ENCODE data around the gene PDCL2.
"Not testable (repeated sequence)": the region's sequence is repeated elsewhere in the genome, so short reads cannot be mapped to it uniquely, and the experiment has no call there.

PDCL2 gene

DNA sequence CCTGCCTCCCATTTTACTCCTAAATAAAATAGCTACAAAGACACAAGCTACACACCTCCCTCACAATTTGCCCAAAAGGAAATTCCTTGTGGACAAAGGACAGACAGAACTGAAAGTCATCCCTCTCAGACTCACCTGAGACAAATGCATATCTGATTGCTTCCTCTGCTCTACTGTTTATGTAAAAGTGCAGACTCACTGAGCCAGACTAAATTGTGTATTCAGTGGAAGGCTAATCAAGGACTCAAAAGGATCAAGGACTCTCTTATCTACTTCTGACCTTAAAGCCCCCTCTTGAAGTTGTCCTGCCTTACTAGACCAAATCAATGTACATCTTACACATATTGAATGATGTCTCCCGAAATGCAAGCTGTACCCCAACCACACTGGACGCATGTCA is 3.9 kb downstream of the PDCL2 start:
- Histone ChIP-seq H3K4me3 (IDR thresholded peaks at IDR 0.05; ENCODE audit: insufficient read depth, low read depth, low read length) (no peak overlapping the region), H3K79me2 (ENCODE audit: insufficient read depth, low read depth) (no peaks in the 10 kb centered on the region), H3K27me3 (ENCODE audit: insufficient read depth, low read depth) (no peaks in the 10 kb centered on the region), H2AFZ (ENCODE audit: low read depth) (no peak overlapping the region), H3K4me2 (no peak overlapping the region), H3K4me1 (ENCODE audit: low read depth, poor library complexity, severe bottlenecking) (peaks cover 4% of the 10 kb centered on the region), H3K9ac (no peak overlapping the region), H4K20me1 (ENCODE audit: insufficient read depth) (no peaks in the 10 kb centered on the region), H3K36me3 (ENCODE audit: insufficient read depth) (no peaks in the 10 kb centered on the region), H3K27ac (no peak overlapping the region)
- TF ChIP-seq, protein P1, sequence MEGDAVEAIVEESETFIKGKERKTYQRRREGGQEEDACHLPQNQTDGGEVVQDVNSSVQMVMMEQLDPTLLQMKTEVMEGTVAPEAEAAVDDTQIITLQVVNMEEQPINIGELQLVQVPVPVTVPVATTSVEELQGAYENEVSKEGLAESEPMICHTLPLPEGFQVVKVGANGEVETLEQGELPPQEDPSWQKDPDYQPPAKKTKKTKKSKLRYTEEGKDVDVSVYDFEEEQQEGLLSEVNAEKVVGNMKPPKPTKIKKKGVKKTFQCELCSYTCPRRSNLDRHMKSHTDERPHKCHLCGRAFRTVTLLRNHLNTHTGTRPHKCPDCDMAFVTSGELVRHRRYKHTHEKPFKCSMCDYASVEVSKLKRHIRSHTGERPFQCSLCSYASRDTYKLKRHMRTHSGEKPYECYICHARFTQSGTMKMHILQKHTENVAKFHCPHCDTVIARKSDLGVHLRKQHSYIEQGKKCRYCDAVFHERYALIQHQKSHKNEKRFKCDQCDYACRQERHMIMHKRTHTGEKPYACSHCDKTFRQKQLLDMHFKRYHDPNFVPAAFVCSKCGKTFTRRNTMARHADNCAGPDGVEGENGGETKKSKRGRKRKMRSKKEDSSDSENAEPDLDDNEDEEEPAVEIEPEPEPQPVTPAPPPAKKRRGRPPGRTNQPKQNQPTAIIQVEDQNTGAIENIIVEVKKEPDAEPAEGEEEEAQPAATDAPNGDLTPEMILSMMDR (conservative IDR thresholded peaks at IDR 0.05; ENCODE audit: low read depth, low read length), result no peak

DNA sequence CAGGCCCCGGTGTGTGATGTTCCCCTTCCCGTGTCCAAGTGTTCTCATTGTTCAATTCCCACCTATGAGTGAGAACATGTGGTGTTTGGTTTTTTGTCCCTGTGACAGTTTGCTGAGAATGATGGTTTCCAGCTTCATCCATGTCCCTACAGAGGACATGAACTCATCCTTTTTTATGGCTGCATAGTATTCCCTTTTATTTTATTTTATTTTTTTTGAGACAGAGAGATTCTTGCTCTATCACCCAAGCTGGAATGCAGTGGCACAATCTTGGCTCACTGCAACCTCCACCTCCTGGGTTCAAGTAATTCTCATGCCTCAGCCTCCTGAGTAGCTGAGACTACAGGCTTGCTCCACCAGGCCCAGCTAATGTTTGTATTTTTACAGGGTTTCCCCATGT is 9.3 kb downstream of the PDCL2 start:
- H4K20me1 ChIP-seq (ENCODE audit: insufficient read depth); H3K79me2 ChIP-seq (ENCODE audit: insufficient read depth, low read depth); H3K4me3 ChIP-seq (IDR thresholded peaks at IDR 0.05; ENCODE audit: insufficient read depth, low read depth, low read length); H3K27me3 ChIP-seq (ENCODE audit: insufficient read depth, low read depth); H3K36me3 ChIP-seq (ENCODE audit: insufficient read depth); H3K9ac ChIP-seq; H3K4me2 ChIP-seq; H3K4me1 ChIP-seq (ENCODE audit: low read depth, poor library complexity, severe bottlenecking); H3K27ac ChIP-seq; H2AFZ ChIP-seq (ENCODE audit: low read depth): not testable (repeated sequence)

DNA sequence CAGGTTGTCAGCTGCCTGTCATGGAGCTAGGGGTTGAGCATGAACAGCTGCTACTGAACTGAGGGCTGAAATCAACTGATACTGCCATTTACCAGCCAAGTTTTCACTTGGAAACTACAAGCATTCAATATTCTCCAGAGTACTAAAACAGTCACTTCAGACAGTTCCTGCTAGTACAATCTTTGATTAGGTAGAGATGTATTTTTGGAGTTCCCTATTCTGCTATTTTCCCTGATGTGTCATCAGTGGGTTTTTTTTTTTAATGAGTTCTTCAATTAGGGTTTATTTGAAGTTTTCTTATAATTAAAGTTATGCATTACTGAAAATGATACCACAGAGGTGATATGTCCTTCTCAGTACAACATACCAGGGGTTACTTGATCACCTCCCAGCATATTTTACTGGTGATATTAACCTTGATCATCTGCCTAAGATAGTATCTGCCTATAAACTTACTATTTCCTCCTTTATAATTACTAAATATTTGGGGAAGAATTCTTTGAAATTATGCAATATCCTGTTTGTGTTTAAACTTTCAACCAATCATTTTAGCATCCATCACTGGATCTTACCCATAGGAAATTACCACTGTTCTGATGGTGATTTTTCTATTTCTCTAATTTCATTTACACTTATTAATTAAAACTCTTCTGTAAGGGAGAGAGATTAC is 13.6 kb downstream of the PDCL2 start:
- TF ChIP-seq, protein P1 (conservative IDR thresholded peaks at IDR 0.05; ENCODE audit: low read depth, low read length), result no peak
- Histone ChIP-seq H3K4me2 (no peak overlapping the region), H3K9ac (no peak overlapping the region), H3K4me3 (IDR thresholded peaks at IDR 0.05; ENCODE audit: insufficient read depth, low read depth, low read length) (no peak overlapping the region), H3K79me2 (ENCODE audit: insufficient read depth, low read depth) (no peaks in the 10 kb centered on the region), H3K27ac (no peak overlapping the region), H2AFZ (ENCODE audit: low read depth) (no peak overlapping the region), H3K4me1 (ENCODE audit: low read depth, poor library complexity, severe bottlenecking) (no peaks in the 10 kb centered on the region), H3K27me3 (ENCODE audit: insufficient read depth, low read depth) (no peaks in the 10 kb centered on the region), H4K20me1 (ENCODE audit: insufficient read depth) (no peaks in the 10 kb centered on the region), H3K36me3 (ENCODE audit: insufficient read depth) (no peaks in the 10 kb centered on the region)

DNA sequence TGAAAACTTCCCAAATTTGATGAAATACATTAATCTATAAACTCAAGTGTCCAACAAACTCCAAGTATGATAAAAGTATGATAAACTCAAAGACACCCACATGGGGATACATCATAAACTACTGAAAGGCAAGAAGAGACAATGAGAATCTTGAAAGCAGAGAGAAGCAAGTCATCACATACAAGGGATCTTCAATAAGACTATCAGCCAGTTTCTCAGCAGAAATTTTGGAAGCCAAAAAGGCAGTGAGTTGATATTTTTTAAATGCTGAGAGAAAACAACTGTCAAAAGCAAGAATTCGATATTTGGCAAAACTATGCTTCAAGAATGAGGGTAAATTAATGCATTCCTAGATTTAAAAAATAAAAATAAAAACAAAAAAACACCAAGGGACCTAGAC is 16.5 kb downstream of the PDCL2 start:
- Histone ChIP-seq H2AFZ (ENCODE audit: low read depth) (no peak overlapping the region), H3K27ac (no peak overlapping the region), H4K20me1 (ENCODE audit: insufficient read depth) (no peaks in the 10 kb centered on the region), H3K9ac (no peak overlapping the region), H3K27me3 (ENCODE audit: insufficient read depth, low read depth) (no peaks in the 10 kb centered on the region), H3K36me3 (ENCODE audit: insufficient read depth) (no peaks in the 10 kb centered on the region), H3K79me2 (ENCODE audit: insufficient read depth, low read depth) (no peaks in the 10 kb centered on the region), H3K4me2 (no peak overlapping the region), H3K4me3 (IDR thresholded peaks at IDR 0.05; ENCODE audit: insufficient read depth, low read depth, low read length) (no peak overlapping the region), H3K4me1 (ENCODE audit: low read depth, poor library complexity, severe bottlenecking) (no peaks in the 10 kb centered on the region)
- TF ChIP-seq, protein P1 (conservative IDR thresholded peaks at IDR 0.05; ENCODE audit: low read depth, low read length), result no peak

DNA sequence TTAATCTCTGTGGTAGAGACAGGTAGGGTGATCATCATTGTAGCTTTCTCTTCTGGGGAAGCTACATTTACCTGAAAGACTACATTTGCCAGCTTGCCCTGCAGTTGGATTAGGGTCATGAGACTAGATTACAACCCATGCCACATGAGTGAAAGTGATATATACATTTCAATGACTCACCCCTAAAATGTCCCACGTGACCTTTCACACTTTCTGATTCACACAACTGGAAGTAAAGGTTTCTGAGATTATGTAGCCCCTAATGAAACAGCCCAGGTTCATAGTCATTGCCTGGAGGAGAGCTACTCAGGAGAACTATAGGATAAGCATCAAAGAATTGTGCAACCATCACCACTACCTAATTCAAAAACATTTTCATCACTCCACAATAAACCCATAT is 17.8 kb downstream of the PDCL2 start:
- H3K36me3 ChIP-seq (ENCODE audit: insufficient read depth), result no peaks in the 10 kb centered on the region
- no peak overlapping the region for H2AFZ ChIP-seq (ENCODE audit: low read depth)

More for the DNA sequence above, 17.8 kb downstream of the PDCL2 start:
- Histone ChIP-seq H3K4me2 (no peak overlapping the region), H3K9ac (no peak overlapping the region), H3K4me3 (IDR thresholded peaks at IDR 0.05; ENCODE audit: insufficient read depth, low read depth, low read length) (no peak overlapping the region), H3K27me3 (ENCODE audit: insufficient read depth, low read depth) (no peaks in the 10 kb centered on the region), H4K20me1 (ENCODE audit: insufficient read depth) (no peaks in the 10 kb centered on the region), H3K27ac (no peak overlapping the region), H3K4me1 (ENCODE audit: low read depth, poor library complexity, severe bottlenecking) (no peaks in the 10 kb centered on the region), H3K79me2 (ENCODE audit: insufficient read depth, low read depth) (no peaks in the 10 kb centered on the region)
- TF ChIP-seq, protein P1 (conservative IDR thresholded peaks at IDR 0.05; ENCODE audit: low read depth, low read length), result no peak
